ENCODE data around the gene NCDN.

The NCDN gene

GRCh38 chr1:35557611-35558373 is at the start of gene NCDN:
Gene NCDN (plus strand): TSS chr1:35557799. CDS start chr1:35558191, 392 bp downstream.
- peak; percentile 97 for DNase-seq

- no peak for DNase-seq
Observed at GRCh38 chr1:35507947-35508346, 49.7 kb upstream of the NCDN start.

GRCh38 chr1:35509558-35509957 is 48.0 kb upstream of the NCDN start:
- no peak for DNase-seq

- no peak for DNase-seq
Observed at GRCh38 chr1:35511305-35511704, 46.3 kb upstream of the NCDN start.

- DNase-seq = no peak
Observed at GRCh38 chr1:35518183-35518582, 39.4 kb upstream of the NCDN start.

GRCh38 chr1:35519432-35519831 is 38.2 kb upstream of the NCDN start:
- DNase-seq = no peak

GRCh38 chr1:35524106-35524505 is 33.5 kb upstream of the NCDN start:
- DNase-seq = no peak

GRCh38 chr1:35530168-35530567 is 27.4 kb upstream of the NCDN start:
- no peak for DNase-seq

GRCh38 chr1:35530946-35531345 is 26.7 kb upstream of the NCDN start:
- DNase-seq = no peak

GRCh38 chr1:35531368-35531767 is 26.2 kb upstream of the NCDN start:
- DNase-seq = no peak

GRCh38 chr1:35532497-35533223 is 24.9 kb upstream of the NCDN start:
- no peak for DNase-seq

GRCh38 chr1:35533586-35533985 is 24.0 kb upstream of the NCDN start:
- DNase-seq = no peak

GRCh38 chr1:35535243-35535642 is 22.4 kb upstream of the NCDN start:
- no peak for DNase-seq

GRCh38 chr1:35536556-35537162 is 20.9 kb upstream of the NCDN start:
- DNase-seq = no peak

- no peak for DNase-seq
Observed at GRCh38 chr1:35537806-35538205, 19.8 kb upstream of the NCDN start.

GRCh38 chr1:35539073-35539823 is 18.4 kb upstream of the NCDN start:
- DNase-seq = no peak

GRCh38 chr1:35539824-35540261 is 17.8 kb upstream of the NCDN start:
- DNase-seq = no peak

- peak; percentile 27 for DNase-seq
Observed at GRCh38 chr1:35544976-35545375, 12.6 kb upstream of the NCDN start.

GRCh38 chr1:35546614-35547013 is 11.0 kb upstream of the NCDN start:
- no peak for DNase-seq

- DNase-seq = no peak
Observed at GRCh38 chr1:35553851-35554250, 3.7 kb upstream of the NCDN start.

- DNase-seq = no peak
Observed at GRCh38 chr1:35554266-35555211, 3.1 kb upstream of the NCDN start.

GRCh38 chr1:35555212-35555584 is 2.4 kb upstream of the NCDN start:
- DNase-seq = no peak

All from NCI-H526 treated with DMSO at 0.1 percent for 48 hours (cell line).